Fibroblast of mammary gland (primary cell): Measurements from ENCODE around the gene PNPO.
A peak's percentile ranks its signal among the peaks of the same experiment; 100 is the strongest.

ENCODE experiments used
- DNase-seq: peaks from one replicate; pipeline ENCODE4 v3.0.0-alpha.2; 2010; ENCODE audit warnings: low read depth
- H3K4me3 ChIP-seq: 2 replicates; pipeline ENCODE4 v1.5.1; 2011; ENCODE audit warnings: low read depth, mild to moderate bottlenecking, low read length, moderate library complexity; ENCODE audit not compliant: control insufficient read depth
- TF ChIP-seq, protein P1 (sequence below): conservative IDR thresholded peaks from 2 replicates; pipeline ENCODE4 v1.5.1; 2011; ENCODE audit warnings: low read depth, low read length, inconsistent platforms; ENCODE audit not compliant: control insufficient read depth, insufficient read depth

Gene PNPO

DNA sequence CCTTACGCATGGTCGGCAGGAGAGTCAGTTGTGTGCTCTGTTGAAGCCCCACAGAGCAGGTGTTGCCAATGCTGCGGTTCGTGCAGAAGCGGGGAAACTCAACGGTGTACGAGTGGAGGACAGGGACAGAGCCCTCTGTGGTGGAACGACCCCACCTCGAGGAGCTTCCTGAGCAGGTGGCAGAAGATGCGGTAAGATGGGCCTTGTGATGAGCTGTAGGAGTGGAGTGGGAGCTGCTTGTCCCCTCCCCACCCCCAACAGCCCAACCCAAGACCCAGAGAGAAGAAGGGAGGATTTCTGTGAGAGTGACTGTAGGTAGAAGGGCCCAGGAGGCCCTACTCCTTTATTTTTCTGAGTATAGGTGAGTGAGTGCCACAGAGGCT lies 34.4 kb downstream of the PNPO start:
- TF ChIP-seq, protein P1, sequence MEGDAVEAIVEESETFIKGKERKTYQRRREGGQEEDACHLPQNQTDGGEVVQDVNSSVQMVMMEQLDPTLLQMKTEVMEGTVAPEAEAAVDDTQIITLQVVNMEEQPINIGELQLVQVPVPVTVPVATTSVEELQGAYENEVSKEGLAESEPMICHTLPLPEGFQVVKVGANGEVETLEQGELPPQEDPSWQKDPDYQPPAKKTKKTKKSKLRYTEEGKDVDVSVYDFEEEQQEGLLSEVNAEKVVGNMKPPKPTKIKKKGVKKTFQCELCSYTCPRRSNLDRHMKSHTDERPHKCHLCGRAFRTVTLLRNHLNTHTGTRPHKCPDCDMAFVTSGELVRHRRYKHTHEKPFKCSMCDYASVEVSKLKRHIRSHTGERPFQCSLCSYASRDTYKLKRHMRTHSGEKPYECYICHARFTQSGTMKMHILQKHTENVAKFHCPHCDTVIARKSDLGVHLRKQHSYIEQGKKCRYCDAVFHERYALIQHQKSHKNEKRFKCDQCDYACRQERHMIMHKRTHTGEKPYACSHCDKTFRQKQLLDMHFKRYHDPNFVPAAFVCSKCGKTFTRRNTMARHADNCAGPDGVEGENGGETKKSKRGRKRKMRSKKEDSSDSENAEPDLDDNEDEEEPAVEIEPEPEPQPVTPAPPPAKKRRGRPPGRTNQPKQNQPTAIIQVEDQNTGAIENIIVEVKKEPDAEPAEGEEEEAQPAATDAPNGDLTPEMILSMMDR, result no peak
- no peak overlapping the region for H3K4me3 ChIP-seq
- no peak for DNase-seq

DNA sequence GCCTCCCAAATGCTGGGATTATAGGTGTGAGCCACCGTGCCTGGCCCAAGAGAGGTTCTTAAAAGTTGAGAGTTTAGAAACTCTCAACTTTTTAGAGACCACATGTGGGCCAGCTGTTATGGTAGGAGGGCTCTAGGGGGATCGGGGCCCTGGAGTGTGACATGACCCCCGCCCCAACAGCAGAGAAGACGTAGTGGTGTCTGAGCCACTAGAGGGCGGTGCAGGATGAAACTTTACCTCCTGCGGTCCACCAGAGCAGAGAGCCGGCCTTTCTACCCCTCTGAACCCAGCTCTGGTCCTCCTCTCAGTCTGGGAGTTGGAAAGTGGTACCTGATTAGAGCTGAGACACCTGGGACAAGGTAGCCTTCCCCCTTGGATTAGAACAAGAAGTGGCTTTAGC lies 37.0 kb downstream of the PNPO start:
- DNase-seq, result peak; percentile 54
- TF ChIP-seq, protein P1, result peak; percentile 70
- H3K4me3 ChIP-seq, result no peak overlapping the region

DNA sequence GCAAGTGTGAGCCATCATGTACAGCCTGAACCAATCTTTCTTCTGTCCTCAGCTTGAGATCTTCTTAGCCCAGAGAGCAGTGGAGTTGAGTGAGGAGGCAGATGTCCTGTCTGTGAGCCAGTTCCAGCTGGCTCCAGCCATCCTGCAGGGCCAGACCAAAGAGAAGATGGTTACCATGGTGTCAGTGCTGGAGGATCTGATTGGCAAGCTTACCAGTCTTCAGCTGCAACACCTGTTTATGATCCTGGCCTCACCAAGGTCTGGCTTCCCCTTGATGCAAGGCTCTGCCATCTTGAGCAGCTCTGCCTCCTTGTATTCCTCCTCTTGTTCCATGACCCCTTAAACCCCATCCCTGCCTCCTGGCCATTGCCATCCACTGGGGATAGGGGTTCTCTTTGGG lies 39.2 kb downstream of the PNPO start:
- DNase-seq, result no peak
- H3K4me3 ChIP-seq, result no peak overlapping the region
- TF ChIP-seq, protein P1, result no peak

DNA sequence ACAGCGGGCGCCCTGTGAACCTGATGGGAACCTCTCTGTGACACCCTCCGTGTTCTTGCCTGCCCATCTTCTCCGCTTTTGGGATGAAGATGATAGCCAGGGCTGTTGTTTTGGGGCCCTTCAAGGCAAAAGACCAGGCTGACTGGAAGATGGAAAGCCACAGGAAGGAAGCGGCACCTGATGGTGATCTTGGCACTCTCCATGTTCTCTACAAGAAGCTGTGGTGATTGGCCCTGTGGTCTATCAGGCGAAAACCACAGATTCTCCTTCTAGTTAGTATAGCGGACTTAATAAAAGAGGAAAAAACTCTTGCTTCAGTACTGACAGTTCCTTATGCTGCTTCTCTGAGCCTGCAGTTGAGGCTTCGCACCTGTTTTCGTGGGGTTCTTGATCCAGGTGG lies 40.1 kb downstream of the PNPO start:
- no peak for DNase-seq
- H3K4me3 ChIP-seq, result no peak overlapping the region
- TF ChIP-seq, protein P1, result no peak

DNA sequence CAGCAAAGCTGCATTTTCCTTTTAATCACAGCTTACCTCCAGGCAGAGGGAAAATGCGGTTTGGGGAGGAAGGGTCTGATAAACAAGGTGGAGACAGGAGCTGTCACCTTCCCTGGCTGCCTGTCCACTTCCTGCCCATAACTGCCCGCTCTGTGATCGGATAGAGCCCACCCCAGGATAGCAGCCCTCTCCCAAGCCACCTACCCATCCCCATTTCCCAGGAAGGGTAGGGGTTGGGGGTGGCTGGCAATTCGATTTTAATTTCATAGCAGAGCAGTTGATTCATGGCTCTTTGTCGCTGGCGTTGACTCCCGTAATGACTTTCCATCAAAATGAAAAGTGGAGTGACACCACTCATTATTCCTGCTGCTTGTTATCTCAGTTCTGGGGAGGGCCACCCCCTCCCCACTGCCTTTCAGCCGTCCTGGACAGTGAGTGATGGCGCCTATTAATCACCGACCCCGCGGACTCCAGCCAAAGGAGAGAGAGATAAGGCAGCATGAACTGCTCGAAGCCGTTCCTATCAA lies 40.8 kb downstream of the PNPO start:
- no peak overlapping the region for H3K4me3 ChIP-seq
- no peak for DNase-seq
- TF ChIP-seq, protein P1, result no peak

DNA sequence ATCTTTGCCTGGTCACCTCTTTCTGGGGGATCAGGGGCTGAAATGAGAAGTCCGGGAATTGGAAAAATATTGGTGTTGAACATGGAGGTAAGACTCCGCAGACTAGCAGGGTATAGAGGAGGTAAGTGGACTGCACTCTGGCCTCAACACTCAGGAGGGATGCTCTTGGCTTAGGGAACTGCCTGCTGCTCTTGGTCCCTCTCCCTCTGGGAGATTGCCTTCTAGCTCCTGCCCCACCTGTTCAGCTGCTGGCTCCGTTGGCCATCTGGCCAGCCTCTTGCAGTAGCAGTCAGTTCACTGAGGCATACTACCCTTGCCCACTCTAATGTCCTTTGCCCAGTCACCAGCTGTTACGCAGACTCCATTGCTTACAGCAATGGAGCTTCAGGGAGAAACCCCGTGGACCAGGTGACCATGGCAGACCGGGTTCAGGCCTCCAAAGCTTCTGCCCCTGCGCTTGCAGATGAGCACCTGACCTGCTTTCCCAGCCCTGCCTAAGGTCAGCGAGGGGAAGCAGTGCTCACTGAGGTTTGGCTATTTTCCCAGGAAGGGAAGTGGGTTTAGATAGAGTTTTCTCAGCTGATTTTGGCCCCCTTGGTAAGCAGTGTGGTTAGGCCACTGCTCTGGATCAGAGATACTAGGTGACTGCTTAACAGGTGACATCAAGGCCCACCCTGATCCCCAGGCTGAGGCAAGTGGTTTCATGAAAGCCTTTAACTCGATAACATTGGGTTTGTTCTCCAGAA lies 41.4 kb downstream of the PNPO start:
- TF ChIP-seq, protein P1, result no peak
- H3K4me3 ChIP-seq, result no peak overlapping the region
- DNase-seq, result no peak
